Transverse colon (tissue), 3 donors: Measurements from ENCODE around the gene ABLIM2.

ENCODE experiments used
- POLR2A ChIP-seq: fragments of 450-650 bp; IDR thresholded peaks from one replicate; pipeline ENCODE4 v1.6.1; 2016; ENCODE audit warnings: antibody characterized with exemption, mild to moderate bottlenecking, moderate library complexity
- TF ChIP-seq, protein P1 (sequence below), 5 experiments: fragments of 200-600 bp in 3 of 5; fragments of 450-650 bp in 2 of 5; sonication (generic) in 3 of 5; IDR thresholded peaks; 1 replicate in 2 of 5; 2 replicates in 3 of 5; pipeline ENCODE4 v1.5.1; 2016 to 2017; ENCODE audit warnings: antibody characterized with exemption in 5 of 5, inconsistent platforms in 3 of 5, mild to moderate bottlenecking in 2 of 5, moderate library complexity in 1 of 5

DNA sequence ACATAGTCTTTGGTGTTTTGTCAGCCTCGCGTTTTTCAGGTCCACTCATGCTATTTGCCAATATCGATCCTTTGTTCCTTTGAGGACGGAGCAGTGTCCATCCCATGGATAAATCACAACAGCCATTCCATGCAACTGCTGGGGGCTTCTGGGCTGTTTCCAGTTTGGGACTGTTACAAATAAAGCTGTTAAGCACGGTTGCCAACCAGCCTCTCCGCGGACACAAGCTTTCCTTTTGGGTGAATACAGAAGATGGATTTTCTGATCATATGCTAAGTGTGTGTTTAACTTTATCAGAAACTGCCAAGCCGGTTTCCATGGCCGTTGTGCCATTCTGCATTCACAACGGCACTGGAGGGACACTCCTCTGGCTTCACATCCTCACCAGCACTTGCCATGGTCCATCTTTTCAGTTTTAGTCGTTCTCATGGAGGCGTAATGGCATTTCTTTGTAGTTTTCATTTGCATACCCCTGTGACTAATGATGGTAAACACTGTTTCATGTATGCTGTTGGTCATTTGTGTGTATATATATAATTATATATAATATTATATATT, 67.8 kb downstream of the ABLIM2 start:
- TF ChIP-seq, protein P1, sequence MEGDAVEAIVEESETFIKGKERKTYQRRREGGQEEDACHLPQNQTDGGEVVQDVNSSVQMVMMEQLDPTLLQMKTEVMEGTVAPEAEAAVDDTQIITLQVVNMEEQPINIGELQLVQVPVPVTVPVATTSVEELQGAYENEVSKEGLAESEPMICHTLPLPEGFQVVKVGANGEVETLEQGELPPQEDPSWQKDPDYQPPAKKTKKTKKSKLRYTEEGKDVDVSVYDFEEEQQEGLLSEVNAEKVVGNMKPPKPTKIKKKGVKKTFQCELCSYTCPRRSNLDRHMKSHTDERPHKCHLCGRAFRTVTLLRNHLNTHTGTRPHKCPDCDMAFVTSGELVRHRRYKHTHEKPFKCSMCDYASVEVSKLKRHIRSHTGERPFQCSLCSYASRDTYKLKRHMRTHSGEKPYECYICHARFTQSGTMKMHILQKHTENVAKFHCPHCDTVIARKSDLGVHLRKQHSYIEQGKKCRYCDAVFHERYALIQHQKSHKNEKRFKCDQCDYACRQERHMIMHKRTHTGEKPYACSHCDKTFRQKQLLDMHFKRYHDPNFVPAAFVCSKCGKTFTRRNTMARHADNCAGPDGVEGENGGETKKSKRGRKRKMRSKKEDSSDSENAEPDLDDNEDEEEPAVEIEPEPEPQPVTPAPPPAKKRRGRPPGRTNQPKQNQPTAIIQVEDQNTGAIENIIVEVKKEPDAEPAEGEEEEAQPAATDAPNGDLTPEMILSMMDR (IDR thresholded peaks at IDR 0.05), result no peak
- TF ChIP-seq POLR2A, result no peak
